ENCODE data around the gene KRT82. TPM values are rescaled to one million over a fixed set of nuclear protein-coding genes. Genes with fewer than 3 reads are reported as not detected.

KRT82 gene
- total RNA-seq, 4 donors from 2014 or later: not detected

DNA sequence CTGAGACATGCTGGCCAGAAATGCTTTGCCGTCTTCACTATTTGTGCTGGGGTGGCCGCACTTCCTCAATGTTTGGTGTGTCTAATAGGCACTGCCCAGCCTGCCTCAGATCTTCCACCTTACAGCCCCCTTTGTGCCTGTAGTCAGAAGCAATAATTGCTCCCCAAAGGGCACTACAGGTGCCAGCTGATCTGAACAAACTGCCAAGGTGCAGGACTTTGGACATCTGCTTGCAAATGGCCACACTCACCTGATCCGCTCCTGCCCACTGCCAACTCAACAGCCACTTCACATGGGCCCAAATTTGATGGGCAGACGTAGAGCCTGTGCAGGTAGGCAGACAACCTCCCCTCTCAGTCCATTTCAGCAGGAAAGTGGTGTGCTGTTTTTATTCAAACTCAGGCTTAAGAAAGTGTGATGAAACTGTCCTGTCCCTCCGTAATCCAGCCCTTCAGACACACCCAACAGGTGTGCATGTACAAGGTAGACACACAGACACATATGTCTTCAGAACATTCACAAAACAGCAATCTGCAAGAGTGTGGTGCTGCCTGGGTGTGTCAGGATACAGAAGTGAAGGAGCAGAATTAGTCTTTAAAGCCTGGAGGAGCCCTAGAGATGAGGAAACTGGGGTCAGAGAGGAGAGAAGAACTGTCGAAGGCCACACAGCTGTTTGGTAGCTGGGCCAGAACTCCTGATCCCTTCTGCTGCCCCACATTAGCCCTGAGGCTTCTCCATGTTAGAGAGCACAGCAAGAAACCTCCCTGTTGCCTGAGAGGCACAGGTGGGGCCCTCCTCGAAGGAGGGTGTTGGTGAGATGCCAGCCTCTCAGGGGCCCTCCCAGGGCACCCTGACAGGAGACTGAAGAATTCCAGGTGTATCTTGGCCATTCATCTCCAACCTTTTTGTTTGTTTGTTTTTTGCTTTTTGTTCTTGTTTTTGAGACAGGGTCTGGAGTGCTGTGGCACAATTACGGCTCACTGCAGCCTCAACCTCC lies 32.5 kb upstream of the KRT82 start:
- no peak overlapping the region for H3K27ac ChIP-seq
- H3K36me3 ChIP-seq: no peaks in the 10 kb centered on the region
- no peaks in the 10 kb centered on the region for H3K4me1 ChIP-seq
- H3K9me3 ChIP-seq: no peaks in the 10 kb centered on the region
- no peaks in the 10 kb centered on the region for H3K27me3 ChIP-seq
- intact Hi-C loops (cut with DNase I): no loop called here
- DNase-seq: no peak
- 74 to 82% methylated on average over 7 to 8 of the region's 8 CpGs for WGBS, 2 donors
- TF ChIP-seq, protein P1, sequence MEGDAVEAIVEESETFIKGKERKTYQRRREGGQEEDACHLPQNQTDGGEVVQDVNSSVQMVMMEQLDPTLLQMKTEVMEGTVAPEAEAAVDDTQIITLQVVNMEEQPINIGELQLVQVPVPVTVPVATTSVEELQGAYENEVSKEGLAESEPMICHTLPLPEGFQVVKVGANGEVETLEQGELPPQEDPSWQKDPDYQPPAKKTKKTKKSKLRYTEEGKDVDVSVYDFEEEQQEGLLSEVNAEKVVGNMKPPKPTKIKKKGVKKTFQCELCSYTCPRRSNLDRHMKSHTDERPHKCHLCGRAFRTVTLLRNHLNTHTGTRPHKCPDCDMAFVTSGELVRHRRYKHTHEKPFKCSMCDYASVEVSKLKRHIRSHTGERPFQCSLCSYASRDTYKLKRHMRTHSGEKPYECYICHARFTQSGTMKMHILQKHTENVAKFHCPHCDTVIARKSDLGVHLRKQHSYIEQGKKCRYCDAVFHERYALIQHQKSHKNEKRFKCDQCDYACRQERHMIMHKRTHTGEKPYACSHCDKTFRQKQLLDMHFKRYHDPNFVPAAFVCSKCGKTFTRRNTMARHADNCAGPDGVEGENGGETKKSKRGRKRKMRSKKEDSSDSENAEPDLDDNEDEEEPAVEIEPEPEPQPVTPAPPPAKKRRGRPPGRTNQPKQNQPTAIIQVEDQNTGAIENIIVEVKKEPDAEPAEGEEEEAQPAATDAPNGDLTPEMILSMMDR (IDR thresholded peaks at IDR 0.05): no peak
- no peak for TF ChIP-seq POLR2A (IDR thresholded peaks at IDR 0.05)
- H3K4me3 ChIP-seq (replicated peaks in 1 of 3): no peak overlapping the region

GRCh38 chr12:52437508-52437907 lies 31.4 kb upstream of the KRT82 start:
- intact Hi-C loops (cut with DNase I): no loop called here
- WGBS, 2 donors: 78 to 80% methylated on average over 7 to 9 of the region's 9 CpGs
- Histone ChIP-seq H3K36me3 (no peaks in the 10 kb centered on the region), H3K27me3 (no peaks in the 10 kb centered on the region), H3K4me1 (no peaks in the 10 kb centered on the region), H3K9me3 (no peaks in the 10 kb centered on the region), H3K27ac (no peak overlapping the region), H3K4me3 (replicated peaks in 1 of 3) (no peak overlapping the region)
- TF ChIP-seq, protein P1 (IDR thresholded peaks at IDR 0.05): no peak
- no peak for TF ChIP-seq POLR2A (IDR thresholded peaks at IDR 0.05)
- DNase-seq: no peak

DNA sequence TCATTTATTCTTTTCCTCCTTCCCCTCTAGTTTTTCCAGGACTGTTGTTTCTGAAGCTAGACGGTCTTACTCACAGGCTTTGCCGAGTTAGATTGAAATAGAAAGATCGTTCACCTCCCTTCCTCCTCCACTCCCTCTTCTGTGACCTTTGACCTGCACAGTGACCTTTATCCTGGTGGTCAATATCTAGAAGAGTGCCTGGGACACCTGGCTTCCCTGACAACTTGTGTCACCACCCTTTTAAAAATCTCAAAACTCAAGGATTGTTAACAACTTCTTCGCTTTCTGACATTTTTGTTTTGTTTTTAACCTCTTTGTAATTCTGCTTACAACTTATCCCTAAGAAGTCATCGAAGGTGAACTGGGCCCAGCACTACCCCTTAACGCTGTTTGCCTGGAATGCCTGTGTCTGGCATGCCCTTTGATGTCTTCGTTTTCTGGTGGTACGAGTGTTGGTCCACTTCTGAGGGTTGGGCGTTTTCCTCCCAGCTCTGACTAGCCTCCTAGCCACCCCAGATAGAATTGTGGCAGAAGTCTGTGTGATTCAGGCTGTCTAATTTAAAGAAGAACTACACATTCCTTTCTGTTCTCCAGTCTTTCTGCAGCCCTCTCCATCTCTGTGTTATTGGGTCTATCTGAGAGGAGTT lies 30.8 kb upstream of the KRT82 start:
- no peak overlapping the region for H3K4me3 ChIP-seq (replicated peaks in 1 of 3)
- no peaks in the 10 kb centered on the region for H3K27me3 ChIP-seq
- H3K36me3 ChIP-seq: no peaks in the 10 kb centered on the region
- H3K4me1 ChIP-seq: no peaks in the 10 kb centered on the region
- 67 to 72% methylated on average over 9 of the region's 9 CpGs for WGBS, 2 donors
- TF ChIP-seq, protein P1 (IDR thresholded peaks at IDR 0.05): no peak
- TF ChIP-seq POLR2A (IDR thresholded peaks at IDR 0.05): no peak
- H3K27ac ChIP-seq: no peak overlapping the region
- intact Hi-C loops (cut with DNase I): no loop called here
- DNase-seq: no peak
- no peaks in the 10 kb centered on the region for H3K9me3 ChIP-seq

- no peak overlapping the region for H3K27ac ChIP-seq
- H3K4me1 ChIP-seq: no peaks in the 10 kb centered on the region
- no peaks in the 10 kb centered on the region for H3K27me3 ChIP-seq
- DNase-seq: no peak
- intact Hi-C loops (cut with DNase I): no loop called here
- no peak overlapping the region for H3K4me3 ChIP-seq (replicated peaks in 1 of 3)
- H3K9me3 ChIP-seq: no peaks in the 10 kb centered on the region
- no peak for TF ChIP-seq POLR2A (IDR thresholded peaks at IDR 0.05)
- TF ChIP-seq, protein P1 (IDR thresholded peaks at IDR 0.05): no peak
- H3K36me3 ChIP-seq: no peaks in the 10 kb centered on the region
- 77 to 78% methylated on average over 8 to 9 of the region's 9 CpGs for WGBS, 2 donors
Observed at GRCh38 chr12:52436000-52436827, 30.1 kb upstream of the KRT82 start.

Measured in thyroid gland (tissue), 4 donors.